HG03196 (cell line): Measurements from ENCODE around the gene ARMC9.
A peak's percentile ranks its signal among the peaks of the same experiment; 100 is the strongest.

Experiments
- ATAC-seq: cut with Tn5 transposase; IDR thresholded peaks from one replicate; pipeline ENCODE4 v1.9.1; 2021; ENCODE audit not compliant: unreplicated experiment

Gene ARMC9

GRCh38 chr2:231411831-231412617 lies 213.6 kb downstream of the ARMC9 start:
- peak; percentile 98 for ATAC-seq

- no peak for ATAC-seq
Observed at GRCh38 chr2:231412618-231412963, 214.2 kb downstream of the ARMC9 start.

GRCh38 chr2:231413456-231413855 lies 215.0 kb downstream of the ARMC9 start:
- ATAC-seq, result no peak

DNA sequence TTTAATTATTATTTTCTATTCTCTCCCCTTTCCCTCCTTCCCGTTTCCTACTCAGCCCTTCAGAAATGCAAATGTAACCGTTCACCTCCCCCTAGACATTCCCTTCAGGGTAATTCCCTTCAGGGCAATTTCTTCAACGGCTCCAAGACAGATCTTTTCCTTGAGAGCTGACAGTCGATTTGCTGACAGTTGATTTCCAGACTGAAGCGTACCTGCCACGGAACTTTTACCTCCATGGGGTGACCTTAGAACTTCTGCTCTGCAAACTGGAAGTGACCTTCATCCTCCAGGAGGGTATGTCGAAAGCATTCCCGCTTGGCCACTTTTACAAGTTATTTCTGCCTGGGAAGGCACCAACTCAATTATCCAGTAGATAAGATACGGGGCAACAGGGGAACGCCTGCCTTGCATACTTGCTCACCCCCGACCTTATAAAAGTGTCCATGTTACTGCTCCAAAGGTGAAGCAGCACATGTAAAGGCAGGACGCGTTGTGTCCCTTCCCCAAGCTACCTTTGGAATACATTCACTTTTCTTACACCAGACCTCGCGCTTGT lies 215.6 kb downstream of the ARMC9 start:
- ATAC-seq, result no peak

DNA sequence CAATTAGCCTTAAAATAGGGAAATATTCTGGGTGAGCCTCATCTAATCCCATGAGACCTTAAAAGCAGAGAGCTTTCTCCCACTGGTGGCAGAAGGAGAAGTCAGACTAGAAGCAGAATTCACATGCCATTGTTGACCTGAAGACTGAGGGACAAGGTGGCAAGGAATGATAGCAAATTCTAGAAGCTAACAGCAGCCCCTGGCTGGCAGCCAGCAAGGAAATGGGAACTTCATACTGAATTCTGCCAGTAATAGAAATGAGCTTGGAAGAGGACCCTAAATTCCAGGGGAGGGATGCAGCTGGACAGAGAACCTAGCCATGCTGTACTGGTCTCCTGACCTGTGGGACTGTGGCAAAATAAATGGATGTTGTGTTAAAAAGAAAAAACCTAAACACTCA lies 216.6 kb downstream of the ARMC9 start:
- ATAC-seq, result no peak

DNA sequence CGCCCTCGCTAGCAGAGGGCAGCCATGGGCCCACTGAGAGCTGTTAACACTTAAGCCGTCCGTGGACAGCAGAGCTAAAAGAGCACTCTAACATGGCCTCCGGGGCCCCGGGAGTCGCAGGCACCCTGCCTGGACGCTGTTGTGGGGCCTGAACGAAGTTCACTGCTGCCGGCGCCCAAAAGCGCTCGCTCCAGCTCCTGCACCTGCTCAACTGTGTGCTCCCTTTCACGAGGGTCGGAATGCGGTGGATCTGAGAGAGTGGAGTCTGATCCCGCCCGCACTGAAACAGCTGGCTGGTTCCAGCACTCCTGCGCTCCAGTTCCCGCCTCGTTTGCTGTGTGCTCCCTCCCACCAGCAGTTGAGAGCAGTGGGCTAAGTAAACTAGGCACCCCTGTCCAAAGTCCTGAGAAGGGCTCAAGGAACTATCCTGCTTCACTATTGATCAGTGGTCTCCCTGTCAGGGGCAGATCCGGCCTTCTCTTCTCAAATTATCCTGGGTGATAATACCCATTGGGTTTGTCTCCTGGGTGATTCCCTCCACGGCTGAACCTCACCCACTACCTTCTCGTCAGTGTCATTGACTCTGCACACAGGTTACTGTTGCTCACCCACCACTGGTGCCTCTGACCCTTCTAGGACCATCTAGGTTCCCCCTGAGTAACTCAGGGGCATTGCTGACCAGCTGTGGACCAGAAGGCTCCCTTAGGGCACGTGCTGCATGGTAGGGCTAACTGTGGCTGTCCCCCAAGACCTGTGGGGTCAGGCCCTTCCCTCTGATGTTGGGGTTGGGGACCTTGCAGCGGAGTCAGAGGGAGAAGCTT lies 220.6 kb downstream of the ARMC9 start:
- ATAC-seq, result no peak

DNA sequence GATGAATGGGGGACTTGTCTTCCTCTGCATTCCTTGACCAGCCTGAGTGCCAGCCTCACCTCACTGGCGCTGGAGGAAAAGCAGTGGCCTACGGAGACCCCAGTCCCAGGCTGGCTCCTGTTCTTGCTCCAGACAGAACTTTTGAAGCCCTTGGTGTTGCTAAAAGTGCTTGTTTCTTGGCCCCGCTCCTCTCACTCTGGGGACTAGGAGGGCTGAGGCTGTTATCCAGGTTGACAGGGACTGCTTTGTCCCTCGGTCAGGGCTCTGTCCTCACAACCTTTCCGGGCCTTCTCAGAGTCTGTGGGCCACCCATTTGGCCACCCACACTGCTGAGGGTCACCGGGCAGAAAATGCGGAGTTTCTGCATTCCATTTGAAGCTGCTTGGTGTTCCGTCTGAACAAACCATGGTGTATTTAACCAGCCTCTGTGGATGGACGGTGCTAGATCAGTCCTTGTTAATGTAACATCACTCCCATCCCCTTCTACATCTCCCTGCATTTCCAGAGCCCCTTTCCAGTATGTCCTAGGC lies 222.7 kb downstream of the ARMC9 start:
- no peak for ATAC-seq

GRCh38 chr2:231422056-231422455 lies 223.6 kb downstream of the ARMC9 start:
- ATAC-seq, result no peak

- no peak for ATAC-seq
Observed at GRCh38 chr2:231423176-231423575, 224.7 kb downstream of the ARMC9 start.
